ENCODE results near the gene PELI1.

GRCh38 chr2:64139956-64140355, 4.3 kb downstream of the PELI1 start:
- TF ChIP-seq REST (IDR thresholded peaks at IDR 0.05; ENCODE audit: insufficient read depth in 1 of 2, low read depth in 2 of 2, low read length in 2 of 2) (no peak), TAF1 (IDR thresholded peaks at IDR 0.05; ENCODE audit: borderline replicate concordance, insufficient read depth, low read length) (no peak), POLR2AphosphoS5 (IDR thresholded peaks at IDR 0.05; ENCODE audit: low read depth, low read length) (no peak), SIN3A (IDR thresholded peaks at IDR 0.05; ENCODE audit: borderline replicate concordance, insufficient read depth, low read length) (no peak)

All from PFSK-1 (cell line).